WTC11 (cell line): Measurements from ENCODE around the gene PDLIM7. TPM values are rescaled to one million over a fixed set of nuclear protein-coding genes. Genes with fewer than 3 reads are reported as not detected.

Experiments used
- ATAC-seq: fragments of 200-7000 bp; cut with Tn5 transposase; 2 replicates; pipeline ENCODE4 v1.10.0; 2021; ENCODE audit warnings: mild to moderate bottlenecking, moderate library complexity
- CTCF ChIA-PET: fragments of 300-600 bp; sonication (Branson Sonifier 250); formaldehyde crosslinking; loops from one replicate; lab custom pipeline; 2021; ENCODE audit warnings: antibody characterized with exemption; lab: Charles Lee
- POLR2A ChIA-PET: fragments of 350-600 bp; sonication (Branson Sonifier 250); formaldehyde crosslinking; loops from one replicate; lab custom pipeline; 2021; ENCODE audit warnings: antibody characterized with exemption; lab: Charles Lee
- DNase-seq: peaks from one replicate; pipeline ENCODE4 v3.0.0; 2021; ENCODE audit warnings: low spot score
- H3K27ac Mint-ChIP-seq: 2 replicates; pipeline ENCODE4 v1.8.0; 2021; ENCODE audit warnings: mixed read lengths
- H3K27me3 Mint-ChIP-seq: 2 replicates; pipeline ENCODE4 v1.8.0; 2021; ENCODE audit warnings: low read depth, mild to moderate bottlenecking, moderate library complexity, mixed read lengths
- H3K36me3 Mint-ChIP-seq: 2 replicates; pipeline ENCODE4 v1.8.0; 2021; ENCODE audit warnings: mixed read lengths
- H3K4me1 Mint-ChIP-seq: 2 replicates; pipeline ENCODE4 v1.8.0; 2022; ENCODE audit warnings: mixed read lengths
- H3K4me3 Mint-ChIP-seq: 2 replicates; pipeline ENCODE4 v1.8.0; 2021; ENCODE audit warnings: mild to moderate bottlenecking, moderate library complexity, mixed read lengths
- H3K9me3 Mint-ChIP-seq: 2 replicates; pipeline ENCODE4 v1.8.0; 2021; ENCODE audit warnings: mixed read lengths
- ARID4B ChIP-seq: sonication (generic); formaldehyde crosslinking; IDR thresholded peaks from 2 replicates; pipeline ENCODE4 v1.8.0; 2023; ENCODE audit warnings: missing genetic modification reagents, mild to moderate bottlenecking, borderline replicate concordance
- ATF2 ChIP-seq: sonication (generic); formaldehyde crosslinking; IDR thresholded peaks from 2 replicates; pipeline ENCODE4 v1.8.1; 2022; ENCODE audit warnings: low read depth, missing genetic modification reagents, borderline replicate concordance
- ETV6 ChIP-seq: sonication (generic); formaldehyde crosslinking; IDR thresholded peaks from 2 replicates; pipeline ENCODE4 v1.8.1; 2022; ENCODE audit warnings: mild to moderate bottlenecking, missing genetic modification reagents
- FOXP1 ChIP-seq: sonication (generic); formaldehyde crosslinking; IDR thresholded peaks from 2 replicates; pipeline ENCODE4 v1.8.0; 2022; ENCODE audit warnings: missing genetic modification reagents, mild to moderate bottlenecking, moderate library complexity, borderline replicate concordance
- IRF1 ChIP-seq: sonication (generic); formaldehyde crosslinking; IDR thresholded peaks from 2 replicates; pipeline ENCODE4 v1.8.0; 2023; ENCODE audit warnings: missing genetic modification reagents
- JAZF1 ChIP-seq: fragments of 250-450 bp; sonication (Bioruptor Pico); IDR thresholded peaks from 2 replicates; pipeline ENCODE4 v1.9.0; 2021; ENCODE audit warnings: moderate library complexity, mild to moderate bottlenecking, inconsistent platforms
- MYBL2 ChIP-seq: sonication (generic); formaldehyde crosslinking; IDR thresholded peaks from 2 replicates; pipeline ENCODE4 v1.8.1; 2023; ENCODE audit warnings: mild to moderate bottlenecking, moderate library complexity, missing genetic modification reagents
- SOX15 ChIP-seq: fragments of 250-450 bp; sonication (Bioruptor Pico); IDR thresholded peaks from 2 replicates; pipeline ENCODE4 v1.9.0; 2021; ENCODE audit warnings: mild to moderate bottlenecking
- ZNF263 ChIP-seq: sonication (generic); formaldehyde crosslinking; IDR thresholded peaks from 2 replicates; pipeline ENCODE4 v1.8.1; 2022; ENCODE audit warnings: low read depth, mild to moderate bottlenecking, moderate library complexity, missing genetic modification reagents
- total RNA-seq: library from RNA; stranded (reverse); gene quantifications from 3 replicates; pipeline ENCODE4 v1.2.3, GENCODE V29; 2021
- TF ChIP-seq, protein P1 (sequence below): fragments of 200-600 bp; IDR thresholded peaks from 2 replicates; pipeline ENCODE4 v1.8.0; 2022; ENCODE audit warnings: antibody characterized with exemption

Gene PDLIM7
- total RNA-seq, 1 experiment from 2014 or later, result 142 TPM

GRCh38 chr5:177540438-177540837, 43.0 kb upstream of the PDLIM7 start (continued):
- TF ChIP-seq, protein P1, sequence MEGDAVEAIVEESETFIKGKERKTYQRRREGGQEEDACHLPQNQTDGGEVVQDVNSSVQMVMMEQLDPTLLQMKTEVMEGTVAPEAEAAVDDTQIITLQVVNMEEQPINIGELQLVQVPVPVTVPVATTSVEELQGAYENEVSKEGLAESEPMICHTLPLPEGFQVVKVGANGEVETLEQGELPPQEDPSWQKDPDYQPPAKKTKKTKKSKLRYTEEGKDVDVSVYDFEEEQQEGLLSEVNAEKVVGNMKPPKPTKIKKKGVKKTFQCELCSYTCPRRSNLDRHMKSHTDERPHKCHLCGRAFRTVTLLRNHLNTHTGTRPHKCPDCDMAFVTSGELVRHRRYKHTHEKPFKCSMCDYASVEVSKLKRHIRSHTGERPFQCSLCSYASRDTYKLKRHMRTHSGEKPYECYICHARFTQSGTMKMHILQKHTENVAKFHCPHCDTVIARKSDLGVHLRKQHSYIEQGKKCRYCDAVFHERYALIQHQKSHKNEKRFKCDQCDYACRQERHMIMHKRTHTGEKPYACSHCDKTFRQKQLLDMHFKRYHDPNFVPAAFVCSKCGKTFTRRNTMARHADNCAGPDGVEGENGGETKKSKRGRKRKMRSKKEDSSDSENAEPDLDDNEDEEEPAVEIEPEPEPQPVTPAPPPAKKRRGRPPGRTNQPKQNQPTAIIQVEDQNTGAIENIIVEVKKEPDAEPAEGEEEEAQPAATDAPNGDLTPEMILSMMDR, result no peak
- TF ChIP-seq SOX15 (CRISPR knock-in tag) (no peak), FOXP1 (CRISPR knock-in tag) (no peak), MYBL2 (CRISPR knock-in tag) (no peak), JAZF1 (no peak)
- TF ChIP-seq, all 79 proteins: peak for 0

DNA sequence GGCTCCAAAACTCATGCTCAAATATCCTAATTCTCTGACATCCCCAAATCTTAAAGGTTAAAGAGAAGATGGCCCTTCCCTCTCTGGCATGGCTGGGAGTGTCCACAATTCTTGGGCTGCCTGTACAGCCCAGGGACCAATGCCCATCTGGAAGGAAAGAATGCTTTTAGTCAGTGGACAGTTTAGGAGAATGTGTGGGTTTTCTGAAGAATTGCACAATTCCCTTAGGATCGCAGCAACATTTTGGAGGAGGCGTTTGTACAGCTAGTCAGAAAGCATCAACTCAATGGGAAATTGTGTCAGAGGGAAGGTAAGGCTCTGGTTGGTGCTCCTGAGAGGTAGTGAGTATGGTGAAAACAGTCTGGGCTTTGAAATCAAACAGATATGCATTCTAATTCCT, 42.0 kb upstream of the PDLIM7 start:
- Mint-ChIP-seq H3K27ac (peak overlapping the region; percentile 63; the same call in 1 of the 2 replicates), H3K4me3 (no peak overlapping the region), H3K4me1 (no peaks in the 10 kb centered on the region), H3K27me3 (no peaks in the 10 kb centered on the region), H3K36me3 (peaks cover 39% of the 10 kb centered on the region), H3K9me3 (no peaks in the 10 kb centered on the region)
- TF ChIP-seq ZNF263 (CRISPR knock-in tag), result no peak
- DNase-seq, result no peak
- ChIA-PET CTCF (no interaction called here), POLR2A (no interaction called here)
- no peak for ATAC-seq

DNA sequence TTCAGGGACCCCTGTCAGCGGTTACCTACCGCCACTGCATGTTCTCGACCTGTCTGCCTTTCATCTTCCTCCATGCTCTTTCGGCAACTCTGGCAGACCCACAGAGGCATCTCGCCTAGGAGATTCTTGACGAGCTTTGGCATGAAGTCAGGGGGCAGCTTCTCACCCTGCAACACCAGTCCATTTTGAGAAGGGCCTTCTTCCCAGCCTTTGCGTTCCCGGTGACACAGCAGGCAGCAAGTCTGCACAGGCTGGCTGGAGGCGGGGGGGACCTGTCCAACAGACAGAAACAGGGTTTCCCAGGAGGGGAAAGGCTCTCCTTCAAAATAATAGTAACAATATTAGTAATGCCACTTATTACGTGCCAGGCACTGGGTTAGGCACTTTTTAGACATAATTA, 41.5 kb upstream of the PDLIM7 start:
- DNase-seq, result no peak
- Mint-ChIP-seq H3K36me3 (peaks cover 39% of the 10 kb centered on the region), H3K4me1 (no peaks in the 10 kb centered on the region), H3K9me3 (no peaks in the 10 kb centered on the region), H3K27me3 (no peaks in the 10 kb centered on the region), H3K4me3 (no peak overlapping the region), H3K27ac (no peak overlapping the region)
- no peak for ATAC-seq
- CTCF ChIA-PET, result interaction anchor here (0.6 to 1.3 kb wide), 2 partner anchors 37 to 148 kb away, joined by 3 to 4 read pairs; no protein-coding TSS in a partner anchor
- TF ChIP-seq ARID4B (CRISPR knock-in tag), result no peak
- TF ChIP-seq ETV6 (CRISPR knock-in tag), result no peak
- TF ChIP-seq IRF1, result no peak
- TF ChIP-seq ATF2 (CRISPR knock-in tag), result no peak
- POLR2A ChIA-PET, result no interaction called here
